HepG2 (cell line): ENCODE results near the gene TMEM39B. TPM values are rescaled to one million over a fixed set of nuclear protein-coding genes. Genes with fewer than 3 reads are reported as not detected.
A peak's percentile ranks its signal among the peaks of the same experiment; 100 is the strongest.

ENCODE experiments used
- BCL6 ChIP-seq: IDR thresholded peaks from 2 replicates; pipeline ENCODE4 v1.6.1; 2016; ENCODE audit warnings: missing genetic modification reagents, missing compliant biosample characterization
- CC2D1A ChIP-seq: sonication (generic); formaldehyde crosslinking; IDR thresholded peaks from 2 replicates; pipeline ENCODE4 v1.8.1; 2023; ENCODE audit warnings: mild to moderate bottlenecking, missing genetic modification reagents
- EHMT2 ChIP-seq: fragments of 200-600 bp; sonication (generic); IDR thresholded peaks from 2 replicates; pipeline ENCODE4 v1.7.0; 2017; ENCODE audit warnings: antibody characterized with exemption, low read depth, low read length, borderline replicate concordance
- FOXM1 ChIP-seq: sonication (generic); formaldehyde crosslinking; IDR thresholded peaks from 2 replicates; pipeline ENCODE4 v1.5.0; 2020; ENCODE audit warnings: missing genetic modification reagents
- FOXP4 ChIP-seq: sonication (generic); formaldehyde crosslinking; IDR thresholded peaks from 2 replicates; pipeline ENCODE4 v1.4.0; 2020; ENCODE audit warnings: missing genetic modification reagents
- HNRNPK ChIP-seq: fragments of 200-400 bp; formaldehyde crosslinking; IDR thresholded peaks from 2 replicates; pipeline ENCODE4 v1.6.1; 2018; ENCODE audit warnings: low read length, low read depth, moderate library complexity, mild to moderate bottlenecking; ENCODE audit not compliant: poor library complexity, severe bottlenecking
- JUNB ChIP-seq: sonication (generic); formaldehyde crosslinking; IDR thresholded peaks from 2 replicates; pipeline ENCODE4 v1.8.0; 2022; ENCODE audit warnings: missing genetic modification reagents, mild to moderate bottlenecking, borderline replicate concordance
- NBN ChIP-seq: fragments of 450-650 bp; conservative IDR thresholded peaks from 2 replicates; pipeline ENCODE4 v1.6.1; 2017
- NFKB2 ChIP-seq: sonication (generic); formaldehyde crosslinking; IDR thresholded peaks from 2 replicates; pipeline ENCODE4 v1.4.0; 2020; ENCODE audit warnings: missing genetic modification reagents, borderline replicate concordance
- PCBP2 ChIP-seq: fragments of 200-400 bp; formaldehyde crosslinking; optimal IDR thresholded peaks from 2 replicates; pipeline ENCODE3; 2018; ENCODE audit warnings: low read length, low read depth; ENCODE audit not compliant: poor library complexity, severe bottlenecking
- RBAK ChIP-seq: sonication (generic); formaldehyde crosslinking; IDR thresholded peaks from 2 replicates; pipeline ENCODE4 v1.5.1; 2020; ENCODE audit warnings: mild to moderate bottlenecking, missing genetic modification reagents
- SETDB1 ChIP-seq: sonication (generic); formaldehyde crosslinking; IDR thresholded peaks from 2 replicates; pipeline ENCODE4 v1.5.1; 2020; ENCODE audit warnings: missing genetic modification reagents, mild to moderate bottlenecking, borderline replicate concordance
- TBX2 ChIP-seq: sonication (generic); formaldehyde crosslinking; IDR thresholded peaks from 2 replicates; pipeline ENCODE4 v1.5.0; 2020; ENCODE audit warnings: missing genetic modification reagents, mild to moderate bottlenecking, borderline replicate concordance
- ZFP82 ChIP-seq: sonication (generic); formaldehyde crosslinking; IDR thresholded peaks from 2 replicates; pipeline ENCODE4 v1.5.1; 2020; ENCODE audit warnings: mild to moderate bottlenecking, missing genetic modification reagents, borderline replicate concordance
- ZFY ChIP-seq: sonication (generic); formaldehyde crosslinking; IDR thresholded peaks from 2 replicates; pipeline ENCODE4 v1.4.0; 2020; ENCODE audit warnings: missing genetic modification reagents
- ZGPAT ChIP-seq: IDR thresholded peaks from 2 replicates; pipeline ENCODE4 v1.6.1; 2016; ENCODE audit warnings: mild to moderate bottlenecking
- ZNF326 ChIP-seq: sonication (generic); formaldehyde crosslinking; IDR thresholded peaks from 2 replicates; pipeline ENCODE4 v1.4.0; 2020; ENCODE audit warnings: missing genetic modification reagents, borderline replicate concordance
- ZNF703 ChIP-seq: sonication (generic); formaldehyde crosslinking; IDR thresholded peaks from 2 replicates; pipeline ENCODE4 v1.5.1; 2020; ENCODE audit warnings: missing genetic modification reagents, mild to moderate bottlenecking, moderate library complexity, borderline replicate concordance
- ZNF724P ChIP-seq: sonication (generic); formaldehyde crosslinking; IDR thresholded peaks from 2 replicates; pipeline ENCODE4 v1.8.0; 2022; ENCODE audit warnings: missing genetic modification reagents, borderline replicate concordance
- ZNF766 ChIP-seq: sonication (generic); formaldehyde crosslinking; IDR thresholded peaks from 2 replicates; pipeline ENCODE4 v1.5.0; 2020; ENCODE audit warnings: missing genetic modification reagents, borderline replicate concordance
- polyA plus RNA-seq, 8 experiments: library from polyadenylated mRNA; depleted of rRNA in 3 of 8; stranded (reverse) in 7 of 8; unstranded in 1 of 8; fragments of >200 nt; fragmentation: Illumina TruSeq in 4 of 8; extraction: Trizol in 4 of 8; gene quantifications; 2 replicates each; pipeline versions ENCODE4 v1.2.1 to v1.2.3, GENCODE V29; 2011 to 2016; ENCODE audit warnings: low read depth in 4 of 8, missing spikeins in 1 of 8, mixed read lengths in 1 of 8; ENCODE audit not compliant: insufficient read depth in 1 of 8
- total RNA-seq, 5 experiments: library from RNA; depleted of rRNA; stranded (reverse); fragments of >200 nt; fragmentation: Illumina TruSeq; extraction: Trizol; gene quantifications; 2 replicates each; pipeline ENCODE4 v1.2.3, GENCODE V29; 2016; ENCODE audit warnings: low read depth in 1 of 5
- TF ChIP-seq, protein P1 (sequence below): sonication (generic); formaldehyde crosslinking; IDR thresholded peaks from 2 replicates; pipeline ENCODE4 v1.5.1; 2020; ENCODE audit warnings: missing genetic modification reagents, mild to moderate bottlenecking, borderline replicate concordance
- TF ChIP-seq, protein P2 (sequence below): sonication (generic); formaldehyde crosslinking; IDR thresholded peaks from 2 replicates; pipeline ENCODE4 v1.8.0; 2022; ENCODE audit warnings: mild to moderate bottlenecking, missing genetic modification reagents
- TF ChIP-seq, protein P3 (sequence below): IDR thresholded peaks from 2 replicates; pipeline ENCODE4 v1.6.1; 2016; ENCODE audit warnings: mild to moderate bottlenecking, missing biosample characterization, missing genetic modification reagents

The TMEM39B gene
- total and polyA plus RNA-seq, 2 of the 13 experiments (the other 11 are each of a cell fraction or from before 2014, with no cell fraction given): 4.9 to 10.4 TPM

- TF ChIP-seq ZNF703 (no peak), RBAK (no peak), ZGPAT (CRISPR knock-in tag) (peak; percentile 72), SETDB1 (CRISPR knock-in tag) (no peak), BCL6 (CRISPR knock-in tag) (no peak), ZFP82 (CRISPR knock-in tag) (peak; percentile 52; the same call in 1 of the 2 replicates), FOXP4 (CRISPR knock-in tag) (no peak), TBX2 (CRISPR knock-in tag) (peak; percentile 81; the same call in 1 of the 2 replicates), NFKB2 (peak; percentile 73; the same call in 1 of the 2 replicates), CC2D1A (CRISPR knock-in tag) (no peak), FOXM1 (CRISPR knock-in tag) (no peak), ZNF326 (CRISPR knock-in tag) (no peak), JUNB (CRISPR knock-in tag) (no peak), EHMT2 (no peak), ZNF724P (no peak; the same call in 1 of the 2 replicates), ZFY (peak; percentile 40), NBN (no peak), ZNF766 (CRISPR knock-in tag) (no peak), PCBP2 (no peak), HNRNPK (peak; percentile 75)
- TF ChIP-seq, protein P1, sequence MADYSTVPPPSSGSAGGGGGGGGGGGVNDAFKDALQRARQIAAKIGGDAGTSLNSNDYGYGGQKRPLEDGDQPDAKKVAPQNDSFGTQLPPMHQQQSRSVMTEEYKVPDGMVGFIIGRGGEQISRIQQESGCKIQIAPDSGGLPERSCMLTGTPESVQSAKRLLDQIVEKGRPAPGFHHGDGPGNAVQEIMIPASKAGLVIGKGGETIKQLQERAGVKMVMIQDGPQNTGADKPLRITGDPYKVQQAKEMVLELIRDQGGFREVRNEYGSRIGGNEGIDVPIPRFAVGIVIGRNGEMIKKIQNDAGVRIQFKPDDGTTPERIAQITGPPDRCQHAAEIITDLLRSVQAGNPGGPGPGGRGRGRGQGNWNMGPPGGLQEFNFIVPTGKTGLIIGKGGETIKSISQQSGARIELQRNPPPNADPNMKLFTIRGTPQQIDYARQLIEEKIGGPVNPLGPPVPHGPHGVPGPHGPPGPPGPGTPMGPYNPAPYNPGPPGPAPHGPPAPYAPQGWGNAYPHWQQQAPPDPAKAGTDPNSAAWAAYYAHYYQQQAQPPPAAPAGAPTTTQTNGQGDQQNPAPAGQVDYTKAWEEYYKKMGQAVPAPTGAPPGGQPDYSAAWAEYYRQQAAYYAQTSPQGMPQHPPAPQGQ (CRISPR knock-in tag): peak; percentile 83; the same call in 1 of the 2 replicates
- TF ChIP-seq, protein P2, sequence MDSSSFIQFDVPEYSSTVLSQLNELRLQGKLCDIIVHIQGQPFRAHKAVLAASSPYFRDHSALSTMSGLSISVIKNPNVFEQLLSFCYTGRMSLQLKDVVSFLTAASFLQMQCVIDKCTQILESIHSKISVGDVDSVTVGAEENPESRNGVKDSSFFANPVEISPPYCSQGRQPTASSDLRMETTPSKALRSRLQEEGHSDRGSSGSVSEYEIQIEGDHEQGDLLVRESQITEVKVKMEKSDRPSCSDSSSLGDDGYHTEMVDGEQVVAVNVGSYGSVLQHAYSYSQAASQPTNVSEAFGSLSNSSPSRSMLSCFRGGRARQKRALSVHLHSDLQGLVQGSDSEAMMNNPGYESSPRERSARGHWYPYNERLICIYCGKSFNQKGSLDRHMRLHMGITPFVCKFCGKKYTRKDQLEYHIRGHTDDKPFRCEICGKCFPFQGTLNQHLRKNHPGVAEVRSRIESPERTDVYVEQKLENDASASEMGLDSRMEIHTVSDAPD (CRISPR knock-in tag): no peak
- TF ChIP-seq, protein P3, sequence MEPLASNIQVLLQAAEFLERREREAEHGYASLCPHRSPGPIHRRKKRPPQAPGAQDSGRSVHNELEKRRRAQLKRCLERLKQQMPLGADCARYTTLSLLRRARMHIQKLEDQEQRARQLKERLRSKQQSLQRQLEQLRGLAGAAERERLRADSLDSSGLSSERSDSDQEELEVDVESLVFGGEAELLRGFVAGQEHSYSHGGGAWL (CRISPR knock-in tag): peak; percentile 50
Measured at GRCh38 chr1:32072622-32073298, at the start of gene TMEM39B (continued).
